ENCODE results near the gene METTL4. TPM values are rescaled to one million over a fixed set of nuclear protein-coding genes. Genes with fewer than 3 reads are reported as not detected.
A peak's percentile ranks its signal among the peaks of the same experiment; 100 is the strongest.

METTL4 gene
- total RNA-seq, 1 experiment from 2014 or later, result 15.5 TPM

GRCh38 chr18:2589345-2590068, 18.2 kb upstream of the METTL4 start:
- POLR2A ChIA-PET, result no interaction called here

GRCh38 chr18:2588666-2589344, 17.5 kb upstream of the METTL4 start:
- BruUV-seq (replicated peaks), result TSS peak; percentile 94
- no peak overlapping the region for H3K9ac ChIP-seq (ENCODE audit: low read length)
- ChIA-PET POLR2A (no interaction called here), RAD21 (ENCODE audit: low non-redundant PET in 1 of 2, low total read pairs in 2 of 2, uncharacterized antibody in 2 of 2, unreplicated experiment in 2 of 2) (no interaction called here), CTCF (no interaction called here)
- no peak overlapping the region for H2AFZ ChIP-seq (ENCODE audit: low read depth, low read length, poor library complexity, severe bottlenecking)
- no peaks in the 10 kb centered on the region for H3K9me2 ChIP-seq (ENCODE audit: insufficient read depth)
- H3K27me3 ChIP-seq (ENCODE audit: insufficient read depth, low read length), result no peaks in the 10 kb centered on the region
- ATAC-seq, result no peak
- no peak overlapping the region for H3K4me3 ChIP-seq (replicated peaks in 1 of 2; ENCODE audit: low read depth in 1 of 2, low read length in 2 of 2)
- intact Hi-C loops (cut with micrococcal nuclease), result no loop called here
- H3K79me2 ChIP-seq (ENCODE audit: insufficient read depth, low read length), result peaks cover 16% of the 10 kb centered on the region
- H3K36me3 ChIP-seq (ENCODE audit: control insufficient read depth in 1 of 2, insufficient read depth in 2 of 2, low read length in 2 of 2), result peaks cover 16 to 56% of the 10 kb centered on the region in 2 experiments
- H3K4me2 ChIP-seq (ENCODE audit: low read length), result no peak overlapping the region
- TF ChIP-seq ZBTB33 (IDR thresholded peaks at IDR 0.05; ENCODE audit: extremely low read depth, insufficient replicate concordance, low read length), result no peak
- TF ChIP-seq EZH2 (IDR thresholded peaks at IDR 0.05), result no peak
- TF ChIP-seq RAD21 (IDR thresholded peaks at IDR 0.05; ENCODE audit: low read depth), result no peak
- no peak for TF ChIP-seq SIN3A (IDR thresholded peaks at IDR 0.05; ENCODE audit: low read depth)
- no peak for TF ChIP-seq EZH2phosphoT487 (IDR thresholded peaks at IDR 0.05; ENCODE audit: borderline replicate concordance)
- no peak for TF ChIP-seq YY1 (IDR thresholded peaks at IDR 0.05; ENCODE audit: extremely low read depth, insufficient replicate concordance, low read depth, low read length)
- no peak for TF ChIP-seq POLR2AphosphoS5 (IDR thresholded peaks at IDR 0.05; ENCODE audit: low read depth, low read length)
- TF ChIP-seq POLR2A (IDR thresholded peaks at IDR 0.05; ENCODE audit: borderline replicate concordance, extremely low read depth, insufficient read depth, insufficient read length), result no peak
- TF ChIP-seq ATF3 (IDR thresholded peaks at IDR 0.05), result no peak
- TF ChIP-seq ZFX (IDR thresholded peaks at IDR 0.05), result no peak
- no peak for TF ChIP-seq JUND (IDR thresholded peaks at IDR 0.05)
- no peak for DNase-seq (ENCODE audit: low read depth, low spot score)
- peaks cover 15 to 32% of the 10 kb centered on the region in 2 experiments; a peak in 3 of 4 replicates for H3K4me1 ChIP-seq (ENCODE audit: control insufficient read depth in 1 of 2, insufficient read depth in 2 of 2, low read length in 2 of 2)
- no peaks in the 10 kb centered on the region for H4K20me1 ChIP-seq (ENCODE audit: insufficient read depth)
- no peaks in the 10 kb centered on the region for H3K9me3 ChIP-seq (ENCODE audit: control insufficient read depth in 1 of 2, insufficient read depth in 1 of 2, low read depth in 1 of 2, low read length in 2 of 2)
- H3K27ac ChIP-seq (ENCODE audit: low read depth, low read length), result peak overlapping the region; percentile 26; the same call in 1 of the 2 replicates

More at GRCh38 chr18:2589345-2590068, 18.2 kb upstream of the METTL4 start:
- Histone ChIP-seq H3K9me2 (ENCODE audit: insufficient read depth) (no peaks in the 10 kb centered on the region), H2AFZ (ENCODE audit: low read depth, low read length, poor library complexity, severe bottlenecking) (no peak overlapping the region), H3K4me2 (ENCODE audit: low read length) (no peak overlapping the region), H3K4me1 (ENCODE audit: control insufficient read depth in 1 of 2, insufficient read depth in 2 of 2, low read length in 2 of 2) (peaks cover 15 to 32% of the 10 kb centered on the region in 2 experiments; a peak in 3 of 4 replicates), H3K9me3 (ENCODE audit: control insufficient read depth in 1 of 2, insufficient read depth in 1 of 2, low read depth in 1 of 2, low read length in 2 of 2) (no peaks in the 10 kb centered on the region), H3K4me3 (replicated peaks in 1 of 2; ENCODE audit: low read depth in 1 of 2, low read length in 2 of 2) (no peak overlapping the region), H3K27me3 (ENCODE audit: insufficient read depth, low read length) (no peaks in the 10 kb centered on the region), H3K79me2 (ENCODE audit: insufficient read depth, low read length) (peaks cover 15% of the 10 kb centered on the region), H3K9ac (ENCODE audit: low read length) (no peak overlapping the region), H3K36me3 (ENCODE audit: control insufficient read depth in 1 of 2, insufficient read depth in 2 of 2, low read length in 2 of 2) (peaks cover 16 to 61% of the 10 kb centered on the region in 2 experiments), H4K20me1 (ENCODE audit: insufficient read depth) (no peaks in the 10 kb centered on the region), H3K27ac (ENCODE audit: low read depth, low read length) (peak overlapping the region; percentile 26; the same call in 1 of the 2 replicates)
- ChIA-PET RAD21 (ENCODE audit: low non-redundant PET in 1 of 2, low total read pairs in 2 of 2, uncharacterized antibody in 2 of 2, unreplicated experiment in 2 of 2) (no interaction called here), CTCF (no interaction called here)
- DNase-seq (ENCODE audit: low read depth, low spot score) (peak; percentile 54), ATAC-seq (peak; percentile 59)
- TF ChIP-seq ELF1 (IDR thresholded peaks at IDR 0.05; ENCODE audit: borderline replicate concordance, low read depth), result no peak
- no peak for TF ChIP-seq SIN3A (IDR thresholded peaks at IDR 0.05; ENCODE audit: low read depth)
- TF ChIP-seq CEBPB (IDR thresholded peaks at IDR 0.05; ENCODE audit: low read depth), result peak; percentile 25; the same call in 1 of the 2 replicates
- no peak for TF ChIP-seq CBX3 (IDR thresholded peaks at IDR 0.05; ENCODE audit: low read depth)
- no peak for TF ChIP-seq FOSL1 (IDR thresholded peaks at IDR 0.05; ENCODE audit: low read depth)
- 0 out of 2 replicates have a peak, but pooled peaks have one; percentile 9 for TF ChIP-seq SP1 (IDR thresholded peaks at IDR 0.05; ENCODE audit: low read depth)
- TSS peak; percentile 19 for BruUV-seq (replicated peaks)
- intact Hi-C loops (cut with micrococcal nuclease), result no loop called here
